Adrenal gland (tissue), 5 donors: Measurements from ENCODE around the gene TBC1D1.

Source experiments
- CTCF ChIP-seq, 6 experiments: fragments of 450-650 bp in 4 of 6; fragments of 200-600 bp in 2 of 6; sonication (generic) in 1 of 6; IDR thresholded peaks; 1 replicate in 5 of 6; 2 replicates in 1 of 6; pipeline versions ENCODE4 v1.5.1 to v1.8.0; 2016 to 2021; ENCODE audit warnings: antibody characterized with exemption in 6 of 6, mild to moderate bottlenecking in 2 of 6, moderate library complexity in 1 of 6
- POLR2A ChIP-seq, 2 donors: fragments of 450-650 bp; IDR thresholded peaks; one replicate each; pipeline ENCODE4 v1.6.1; 2017; ENCODE audit warnings: antibody characterized with exemption in 2 of 2, mild to moderate bottlenecking in 2 of 2, moderate library complexity in 1 of 2
- donor health status: DM: no; HTN: no; CAD: no.

GRCh38 chr4:37891260-37892159 lies 626 bp downstream of the TBC1D1 start:
- TF ChIP-seq CTCF (IDR thresholded peaks at IDR 0.05) (no peak), POLR2A (IDR thresholded peaks at IDR 0.05) (no peak)
